ENCODE data around the gene SLC6A17. TPM values are rescaled to one million over a fixed set of nuclear protein-coding genes. Genes with fewer than 3 reads are reported as not detected.

SLC6A17 gene
- total and polyA plus RNA-seq, 2 donors, result 0.05 to 0.10 TPM

GRCh38 chr1:110229348-110230001 lies 79.2 kb downstream of the SLC6A17 start:
- Histone ChIP-seq H3K4me1 (ENCODE audit: insufficient read depth) (no peaks in the 10 kb centered on the region), H3K27ac (ENCODE audit: low read depth) (no peak overlapping the region), H3K4me3 (ENCODE audit: low read depth, low read length) (no peak overlapping the region), H3K36me3 (ENCODE audit: insufficient read depth) (no peaks in the 10 kb centered on the region)
- 84% methylated on average over 21 of the region's 21 CpGs for WGBS
- DNase-seq (ENCODE audit: extremely low spot score), result no peak

- DNase-seq (ENCODE audit: extremely low spot score), result no peak
- Histone ChIP-seq H3K4me3 (ENCODE audit: low read depth, low read length) (no peak overlapping the region), H3K27ac (ENCODE audit: low read depth) (no peak overlapping the region), H3K4me1 (ENCODE audit: insufficient read depth) (no peaks in the 10 kb centered on the region), H3K36me3 (ENCODE audit: insufficient read depth) (no peaks in the 10 kb centered on the region)
- WGBS, result 88% methylated on average over 11 of the region's 11 CpGs
Observed at GRCh38 chr1:110230381-110231199, 80.3 kb downstream of the SLC6A17 start.

- Histone ChIP-seq H3K27ac (ENCODE audit: low read depth) (no peak overlapping the region), H3K36me3 (ENCODE audit: insufficient read depth) (no peaks in the 10 kb centered on the region), H3K4me3 (ENCODE audit: low read depth, low read length) (no peak overlapping the region), H3K4me1 (ENCODE audit: insufficient read depth) (no peaks in the 10 kb centered on the region)
- no peak for DNase-seq (ENCODE audit: extremely low spot score)
- WGBS, result 53% methylated on average over 2 of the region's 2 CpGs
Observed at GRCh38 chr1:110233861-110234260, 83.6 kb downstream of the SLC6A17 start.

- Histone ChIP-seq H3K36me3 (ENCODE audit: insufficient read depth) (no peaks in the 10 kb centered on the region), H3K27ac (ENCODE audit: low read depth) (no peak overlapping the region), H3K4me1 (ENCODE audit: insufficient read depth) (no peaks in the 10 kb centered on the region), H3K4me3 (ENCODE audit: low read depth, low read length) (no peak overlapping the region)
- WGBS, result 87% methylated on average over 5 of the region's 5 CpGs
- DNase-seq (ENCODE audit: extremely low spot score), result no peak
Observed at GRCh38 chr1:110234691-110235090, 84.4 kb downstream of the SLC6A17 start.

GRCh38 chr1:110235181-110235833 lies 85.0 kb downstream of the SLC6A17 start:
- no peaks in the 10 kb centered on the region for H3K36me3 ChIP-seq (ENCODE audit: insufficient read depth)
- no peaks in the 10 kb centered on the region for H3K4me1 ChIP-seq (ENCODE audit: insufficient read depth)
- WGBS, result 50% methylated on average over 13 of the region's 13 CpGs
- H3K4me3 ChIP-seq (ENCODE audit: low read depth, low read length), result no peak overlapping the region
- no peak for DNase-seq (ENCODE audit: extremely low spot score)
- H3K27ac ChIP-seq (ENCODE audit: low read depth), result no peak overlapping the region

GRCh38 chr1:110235834-110236682 lies 85.8 kb downstream of the SLC6A17 start:
- Histone ChIP-seq H3K36me3 (ENCODE audit: insufficient read depth) (no peaks in the 10 kb centered on the region), H3K27ac (ENCODE audit: low read depth) (no peak overlapping the region), H3K4me1 (ENCODE audit: insufficient read depth) (no peaks in the 10 kb centered on the region), H3K4me3 (ENCODE audit: low read depth, low read length) (no peak overlapping the region)
- DNase-seq (ENCODE audit: extremely low spot score), result no peak
- WGBS, result 69% methylated on average over 11 of the region's 11 CpGs

- H3K36me3 ChIP-seq (ENCODE audit: insufficient read depth), result no peaks in the 10 kb centered on the region
- no peak for DNase-seq (ENCODE audit: extremely low spot score)
- H3K4me3 ChIP-seq (ENCODE audit: low read depth, low read length), result no peak overlapping the region
- 79% methylated on average over 13 of the region's 13 CpGs for WGBS
- H3K4me1 ChIP-seq (ENCODE audit: insufficient read depth), result no peaks in the 10 kb centered on the region
- H3K27ac ChIP-seq (ENCODE audit: low read depth), result no peak overlapping the region
Observed at GRCh38 chr1:110237386-110238152, 87.3 kb downstream of the SLC6A17 start.

- no peaks in the 10 kb centered on the region for H3K36me3 ChIP-seq (ENCODE audit: insufficient read depth)
- H3K4me1 ChIP-seq (ENCODE audit: insufficient read depth), result no peaks in the 10 kb centered on the region
- 67% methylated on average over 11 of the region's 11 CpGs for WGBS
- DNase-seq (ENCODE audit: extremely low spot score), result no peak
- H3K27ac ChIP-seq (ENCODE audit: low read depth), result no peak overlapping the region
- H3K4me3 ChIP-seq (ENCODE audit: low read depth, low read length), result no peak overlapping the region
Observed at GRCh38 chr1:110239441-110240430, 89.4 kb downstream of the SLC6A17 start.

- no peak overlapping the region for H3K4me3 ChIP-seq (ENCODE audit: low read depth, low read length)
- 74% methylated on average over 13 of the region's 13 CpGs for WGBS
- no peak for DNase-seq (ENCODE audit: extremely low spot score)
- H3K27ac ChIP-seq (ENCODE audit: low read depth), result no peak overlapping the region
- no peaks in the 10 kb centered on the region for H3K4me1 ChIP-seq (ENCODE audit: insufficient read depth)
- H3K36me3 ChIP-seq (ENCODE audit: insufficient read depth), result no peaks in the 10 kb centered on the region
Observed at GRCh38 chr1:110240476-110241210, 90.3 kb downstream of the SLC6A17 start.

- Histone ChIP-seq H3K4me3 (ENCODE audit: low read depth, low read length) (no peak overlapping the region), H3K27ac (ENCODE audit: low read depth) (no peak overlapping the region), H3K36me3 (ENCODE audit: insufficient read depth) (no peaks in the 10 kb centered on the region), H3K4me1 (ENCODE audit: insufficient read depth) (no peaks in the 10 kb centered on the region)
- no peak for DNase-seq (ENCODE audit: extremely low spot score)
- 25% methylated on average over 2 of the region's 2 CpGs for WGBS
Observed at GRCh38 chr1:110241516-110241915, 91.2 kb downstream of the SLC6A17 start.

GRCh38 chr1:110242062-110242461 lies 91.8 kb downstream of the SLC6A17 start:
- Histone ChIP-seq H3K4me1 (ENCODE audit: insufficient read depth) (no peaks in the 10 kb centered on the region), H3K27ac (ENCODE audit: low read depth) (no peak overlapping the region), H3K4me3 (ENCODE audit: low read depth, low read length) (no peak overlapping the region), H3K36me3 (ENCODE audit: insufficient read depth) (no peaks in the 10 kb centered on the region)
- no peak for DNase-seq (ENCODE audit: extremely low spot score)
- 79% methylated on average over 4 of the region's 4 CpGs for WGBS

Data from urinary bladder (tissue), 4 donors.